Neural cell (in vitro differentiated cells): ENCODE measurements around the gene AKAP6. TPM values are rescaled to one million over a fixed set of nuclear protein-coding genes. Genes with fewer than 3 reads are reported as not detected.
A peak's percentile ranks its signal among the peaks of the same experiment; 100 is the strongest.

ENCODE experiments used
- H2AFZ ChIP-seq: fragments of 200-600, 300-800 bp; sonication (generic), shearing (Covaris generic); 2 replicates; pipeline ENCODE4 v1.6.0; 2014; ENCODE audit warnings: low read depth, mild to moderate bottlenecking, antibody characterized with exemption, low read length, moderate library complexity
- H3F3A ChIP-seq: fragments of 200-600 bp; shearing (Covaris generic); 2 replicates; pipeline ENCODE4 v1.6.1; 2016; ENCODE audit warnings: mild to moderate bottlenecking, moderate library complexity, mixed read lengths, antibody characterized with exemption, low read length; ENCODE audit not compliant: insufficient read depth, poor library complexity, severe bottlenecking
- H3K27ac ChIP-seq: fragments of 200-600, 300-800 bp; sonication (generic), shearing (Covaris generic); 2 replicates; pipeline ENCODE4 v1.5.1; 2014; ENCODE audit warnings: mild to moderate bottlenecking, low read length, moderate library complexity
- H3K27me3 ChIP-seq: fragments of 300-800, 200-600 bp; sonication (generic), shearing (Covaris generic); 2 replicates; pipeline ENCODE4 v1.6.0; 2014; ENCODE audit warnings: mild to moderate bottlenecking, low read depth, low read length, moderate library complexity; ENCODE audit not compliant: insufficient read depth
- H3K36me3 ChIP-seq: fragments of 300-800, 200-600 bp; sonication (generic), shearing (Covaris generic); 2 replicates; pipeline ENCODE4 v1.5.1; 2014; ENCODE audit warnings: mild to moderate bottlenecking, antibody characterized with exemption, low read length, moderate library complexity; ENCODE audit not compliant: insufficient read depth
- H3K4me2 ChIP-seq: fragments of 300-800, 200-600 bp; sonication (generic), shearing (Covaris generic); 2 replicates; pipeline ENCODE4 v1.6.0; 2014; ENCODE audit warnings: mild to moderate bottlenecking, low read length
- H3K4me3 ChIP-seq: fragments of 300-800, 200-600 bp; sonication (generic), shearing (Covaris generic); 2 replicates; pipeline ENCODE4 v1.5.1; 2014; ENCODE audit warnings: mild to moderate bottlenecking, low read length, moderate library complexity
- H3K79me2 ChIP-seq: fragments of 200-600 bp; shearing (Covaris generic); replicated peaks from 2 replicates; pipeline ENCODE4 v1.6.0; 2014; ENCODE audit warnings: mild to moderate bottlenecking, low read length, moderate library complexity; ENCODE audit not compliant: insufficient read depth
- H3K9ac ChIP-seq: fragments of 300-800, 200-600 bp; sonication (generic), shearing (Covaris generic); 2 replicates; pipeline ENCODE4 v1.6.1; 2016; ENCODE audit warnings: mild to moderate bottlenecking, low read length, mixed read lengths
- H3K9me2 ChIP-seq: fragments of 200-600 bp; shearing (Covaris generic); 2 replicates; pipeline ENCODE4 v1.6.1; 2016; ENCODE audit warnings: mild to moderate bottlenecking, low read length, mixed read lengths; ENCODE audit not compliant: insufficient read depth
- H3K9me3 ChIP-seq: fragments of 200-600, 300-800 bp; sonication (generic), shearing (Covaris generic); 2 replicates; pipeline ENCODE4 v1.6.1; 2016; ENCODE audit warnings: mild to moderate bottlenecking, mixed run types, low read length, moderate library complexity, mixed read lengths
- H4K20me1 ChIP-seq: fragments of 200-600 bp; shearing (Covaris generic); 2 replicates; pipeline ENCODE4 v1.6.1; 2016; ENCODE audit warnings: mild to moderate bottlenecking, mixed run types; ENCODE audit not compliant: insufficient read depth
- EP300 ChIP-seq: fragments of 450-650 bp; conservative IDR thresholded peaks from 2 replicates; pipeline ENCODE4 v1.6.1; 2014; ENCODE audit warnings: antibody characterized with exemption, mild to moderate bottlenecking, moderate library complexity; ENCODE audit not compliant: poor library complexity, severe bottlenecking
- EZH2 ChIP-seq: fragments of 200-600, 300-800 bp; shearing (Covaris generic), sonication (generic); IDR thresholded peaks from 2 replicates; pipeline ENCODE4 v1.6.1; 2014; ENCODE audit warnings: antibody characterized with exemption, low read length, borderline replicate concordance, mild to moderate bottlenecking; ENCODE audit not compliant: insufficient read depth, poor library complexity, severe bottlenecking
- MXI1 ChIP-seq: fragments of 450-650 bp; conservative IDR thresholded peaks from 2 replicates; pipeline ENCODE4 v1.6.1; 2014; ENCODE audit warnings: antibody characterized with exemption, mild to moderate bottlenecking; ENCODE audit not compliant: poor library complexity, severe bottlenecking
- POLR2AphosphoS5 ChIP-seq: IDR thresholded peaks from 2 replicates; pipeline ENCODE4 v1.6.1; 2012
- RAD21 ChIP-seq: fragments of 450-650 bp; conservative IDR thresholded peaks from 2 replicates; pipeline ENCODE4 v1.6.1; 2014; ENCODE audit warnings: antibody characterized with exemption, mild to moderate bottlenecking, moderate library complexity
- SMC3 ChIP-seq: fragments of 450-650 bp; conservative IDR thresholded peaks from 2 replicates; pipeline ENCODE4 v1.6.1; 2014; ENCODE audit warnings: antibody characterized with exemption, mild to moderate bottlenecking, moderate library complexity; ENCODE audit not compliant: poor library complexity
- TAF1 ChIP-seq: IDR thresholded peaks from 2 replicates; pipeline ENCODE4 v1.6.1; 2012; ENCODE audit warnings: low read depth
- polyA plus RNA-seq: library from polyadenylated mRNA; depleted of rRNA; stranded (reverse); fragments of >200 nt; gene quantifications from 2 replicates; pipeline ENCODE4 v1.2.3, GENCODE V29; 2014
- TF ChIP-seq, protein P1 (sequence below): IDR thresholded peaks from 2 replicates; pipeline ENCODE4 v1.6.1; 2012; ENCODE audit warnings: borderline replicate concordance
- TF ChIP-seq, protein P2 (sequence below): fragments of 450-650 bp; IDR thresholded peaks from 2 replicates; pipeline ENCODE4 v1.5.1; 2014; ENCODE audit warnings: antibody characterized with exemption, mild to moderate bottlenecking, moderate library complexity; ENCODE audit not compliant: poor library complexity, severe bottlenecking

AKAP6 gene
- polyA plus RNA-seq, 1 donor from 2014 or later: 15.8 TPM

DNA sequence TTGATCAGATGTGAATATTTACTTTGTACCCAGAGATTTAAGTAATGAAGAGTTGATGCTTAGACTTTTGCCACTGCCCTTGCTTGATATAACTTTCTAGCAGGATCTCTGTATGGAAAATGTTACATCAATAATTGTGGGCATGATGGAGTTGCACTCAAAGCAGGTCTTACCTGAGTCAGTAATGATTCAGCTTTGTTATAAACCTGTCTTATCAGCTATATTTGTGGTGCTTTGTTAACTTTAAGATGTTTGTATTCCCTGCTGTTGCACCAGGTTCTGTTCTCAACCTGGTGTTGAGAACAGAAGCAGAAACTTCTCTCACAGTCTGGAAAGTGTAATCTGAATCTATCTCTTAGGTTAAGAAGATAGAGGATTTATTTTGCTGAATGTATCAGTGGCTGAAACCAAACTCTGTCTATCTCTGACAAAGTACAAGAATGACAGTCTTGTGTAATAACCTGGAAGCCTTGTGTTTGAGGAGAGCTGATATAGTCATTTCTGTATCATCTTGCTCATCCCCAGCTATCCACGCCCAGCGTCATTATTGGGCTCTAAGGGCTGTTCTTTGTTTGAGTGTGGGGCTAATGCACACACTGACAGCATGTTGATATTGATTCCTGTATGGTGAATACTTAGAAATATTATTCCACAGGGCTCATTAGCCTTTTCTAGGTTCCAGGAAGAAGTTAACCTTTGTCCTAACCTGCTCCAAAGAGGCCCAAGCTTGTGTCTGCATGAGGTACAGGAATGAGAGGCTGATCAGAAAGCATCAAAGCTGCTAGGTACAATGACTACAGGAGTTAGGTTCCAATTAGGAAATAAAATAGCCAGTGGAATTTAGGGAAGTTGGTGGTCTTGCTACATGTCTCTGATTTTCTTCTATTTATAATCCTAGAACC lies 3.6 kb downstream of the AKAP6 start:
- no peaks in the 10 kb centered on the region for H3K27me3 ChIP-seq
- peak overlapping the region; percentile 71 for H3K4me3 ChIP-seq
- no peak overlapping the region for H2AFZ ChIP-seq
- TF ChIP-seq TAF1: no peak
- TF ChIP-seq EZH2: no peak
- TF ChIP-seq MXI1: no peak
- TF ChIP-seq EP300: no peak
- no peak for TF ChIP-seq SMC3
- TF ChIP-seq RAD21: no peak
- no peak for TF ChIP-seq POLR2AphosphoS5
- TF ChIP-seq, protein P1, sequence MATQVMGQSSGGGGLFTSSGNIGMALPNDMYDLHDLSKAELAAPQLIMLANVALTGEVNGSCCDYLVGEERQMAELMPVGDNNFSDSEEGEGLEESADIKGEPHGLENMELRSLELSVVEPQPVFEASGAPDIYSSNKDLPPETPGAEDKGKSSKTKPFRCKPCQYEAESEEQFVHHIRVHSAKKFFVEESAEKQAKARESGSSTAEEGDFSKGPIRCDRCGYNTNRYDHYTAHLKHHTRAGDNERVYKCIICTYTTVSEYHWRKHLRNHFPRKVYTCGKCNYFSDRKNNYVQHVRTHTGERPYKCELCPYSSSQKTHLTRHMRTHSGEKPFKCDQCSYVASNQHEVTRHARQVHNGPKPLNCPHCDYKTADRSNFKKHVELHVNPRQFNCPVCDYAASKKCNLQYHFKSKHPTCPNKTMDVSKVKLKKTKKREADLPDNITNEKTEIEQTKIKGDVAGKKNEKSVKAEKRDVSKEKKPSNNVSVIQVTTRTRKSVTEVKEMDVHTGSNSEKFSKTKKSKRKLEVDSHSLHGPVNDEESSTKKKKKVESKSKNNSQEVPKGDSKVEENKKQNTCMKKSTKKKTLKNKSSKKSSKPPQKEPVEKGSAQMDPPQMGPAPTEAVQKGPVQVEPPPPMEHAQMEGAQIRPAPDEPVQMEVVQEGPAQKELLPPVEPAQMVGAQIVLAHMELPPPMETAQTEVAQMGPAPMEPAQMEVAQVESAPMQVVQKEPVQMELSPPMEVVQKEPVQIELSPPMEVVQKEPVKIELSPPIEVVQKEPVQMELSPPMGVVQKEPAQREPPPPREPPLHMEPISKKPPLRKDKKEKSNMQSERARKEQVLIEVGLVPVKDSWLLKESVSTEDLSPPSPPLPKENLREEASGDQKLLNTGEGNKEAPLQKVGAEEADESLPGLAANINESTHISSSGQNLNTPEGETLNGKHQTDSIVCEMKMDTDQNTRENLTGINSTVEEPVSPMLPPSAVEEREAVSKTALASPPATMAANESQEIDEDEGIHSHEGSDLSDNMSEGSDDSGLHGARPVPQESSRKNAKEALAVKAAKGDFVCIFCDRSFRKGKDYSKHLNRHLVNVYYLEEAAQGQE: no peak
- TF ChIP-seq, protein P2, sequence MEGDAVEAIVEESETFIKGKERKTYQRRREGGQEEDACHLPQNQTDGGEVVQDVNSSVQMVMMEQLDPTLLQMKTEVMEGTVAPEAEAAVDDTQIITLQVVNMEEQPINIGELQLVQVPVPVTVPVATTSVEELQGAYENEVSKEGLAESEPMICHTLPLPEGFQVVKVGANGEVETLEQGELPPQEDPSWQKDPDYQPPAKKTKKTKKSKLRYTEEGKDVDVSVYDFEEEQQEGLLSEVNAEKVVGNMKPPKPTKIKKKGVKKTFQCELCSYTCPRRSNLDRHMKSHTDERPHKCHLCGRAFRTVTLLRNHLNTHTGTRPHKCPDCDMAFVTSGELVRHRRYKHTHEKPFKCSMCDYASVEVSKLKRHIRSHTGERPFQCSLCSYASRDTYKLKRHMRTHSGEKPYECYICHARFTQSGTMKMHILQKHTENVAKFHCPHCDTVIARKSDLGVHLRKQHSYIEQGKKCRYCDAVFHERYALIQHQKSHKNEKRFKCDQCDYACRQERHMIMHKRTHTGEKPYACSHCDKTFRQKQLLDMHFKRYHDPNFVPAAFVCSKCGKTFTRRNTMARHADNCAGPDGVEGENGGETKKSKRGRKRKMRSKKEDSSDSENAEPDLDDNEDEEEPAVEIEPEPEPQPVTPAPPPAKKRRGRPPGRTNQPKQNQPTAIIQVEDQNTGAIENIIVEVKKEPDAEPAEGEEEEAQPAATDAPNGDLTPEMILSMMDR: no peak
- H3K36me3 ChIP-seq: no peaks in the 10 kb centered on the region
- peaks cover 4% of the 10 kb centered on the region for H3F3A ChIP-seq
- peaks cover 90% of the 10 kb centered on the region for H3K79me2 ChIP-seq
- H3K9me3 ChIP-seq: no peaks in the 10 kb centered on the region
- peak overlapping the region; percentile 83 for H3K9ac ChIP-seq
- peaks cover 3% of the 10 kb centered on the region for H4K20me1 ChIP-seq
- no peaks in the 10 kb centered on the region for H3K9me2 ChIP-seq
- peak overlapping the region; percentile 38 for H3K27ac ChIP-seq
- H3K4me2 ChIP-seq: peak overlapping the region; percentile 94

DNA sequence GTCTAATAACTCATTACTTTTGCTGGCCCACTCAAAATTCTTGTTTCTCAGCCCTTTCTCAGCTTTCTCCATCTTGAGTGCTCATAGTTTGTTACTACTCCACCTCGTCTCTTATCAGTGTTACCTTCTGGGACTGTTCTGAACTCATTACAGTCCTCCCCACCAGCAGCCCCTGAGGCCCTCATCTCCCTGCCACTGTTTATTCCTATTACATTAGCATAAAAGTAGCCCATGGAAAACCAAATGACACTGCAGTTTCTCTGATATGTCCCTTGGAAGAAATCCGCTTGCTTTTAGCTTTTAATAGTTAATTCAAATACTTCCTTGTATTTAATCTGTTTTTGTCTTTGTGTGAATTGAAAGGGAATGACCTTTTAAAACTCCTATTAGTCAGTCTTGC lies 7.6 kb downstream of the AKAP6 start:
- no peak overlapping the region for H3K27ac ChIP-seq
- no peak overlapping the region for H2AFZ ChIP-seq
- no peaks in the 10 kb centered on the region for H4K20me1 ChIP-seq
- no peaks in the 10 kb centered on the region for H3F3A ChIP-seq
- no peaks in the 10 kb centered on the region for H3K9me2 ChIP-seq
- TF ChIP-seq EZH2: no peak
- TF ChIP-seq, protein P2: no peak
- no peak for TF ChIP-seq MXI1
- TF ChIP-seq EP300: no peak
- TF ChIP-seq POLR2AphosphoS5: no peak
- TF ChIP-seq, protein P1: no peak
- no peak for TF ChIP-seq SMC3
- no peak for TF ChIP-seq RAD21
- no peak for TF ChIP-seq TAF1
- no peak overlapping the region for H3K9ac ChIP-seq
- peaks cover 84% of the 10 kb centered on the region for H3K79me2 ChIP-seq
- H3K4me2 ChIP-seq: no peak overlapping the region
- H3K36me3 ChIP-seq: peaks cover 10% of the 10 kb centered on the region
- no peak overlapping the region for H3K4me3 ChIP-seq
- no peaks in the 10 kb centered on the region for H3K27me3 ChIP-seq
- H3K9me3 ChIP-seq: no peaks in the 10 kb centered on the region
